ENCODE results near the gene ARHGAP4.

Gene ARHGAP4

GRCh38 chrX:153870791-153871360 lies 55.2 kb downstream of the ARHGAP4 start:
- no peak for DNase-seq (ENCODE audit: low read depth)
- no peak overlapping the region for H3K4me3 ChIP-seq (ENCODE audit: low read depth, low read length)
- no peak for TF ChIP-seq CTCF (IDR thresholded peaks at IDR 0.05; ENCODE audit: low read depth, low read length, missing control alignments)

GRCh38 chrX:153870288-153870690 lies 55.8 kb downstream of the ARHGAP4 start:
- no peak overlapping the region for H3K4me3 ChIP-seq (ENCODE audit: low read depth, low read length)
- no peak for DNase-seq (ENCODE audit: low read depth)
- TF ChIP-seq CTCF (IDR thresholded peaks at IDR 0.05; ENCODE audit: low read depth, low read length, missing control alignments), result no peak

- TF ChIP-seq CTCF (IDR thresholded peaks at IDR 0.05; ENCODE audit: low read depth, low read length, missing control alignments), result no peak
- H3K4me3 ChIP-seq (ENCODE audit: low read depth, low read length), result no peak overlapping the region
- DNase-seq (ENCODE audit: low read depth), result no peak
Measured at GRCh38 chrX:153869473-153870287, 56.4 kb downstream of the ARHGAP4 start.

- H3K4me3 ChIP-seq (ENCODE audit: low read depth, low read length), result no peak overlapping the region
- no peak for DNase-seq (ENCODE audit: low read depth)
- TF ChIP-seq CTCF (IDR thresholded peaks at IDR 0.05; ENCODE audit: low read depth, low read length, missing control alignments), result no peak
Measured at GRCh38 chrX:153868576-153869472, 57.2 kb downstream of the ARHGAP4 start.

GRCh38 chrX:153867671-153868070 lies 58.4 kb downstream of the ARHGAP4 start:
- no peak for DNase-seq (ENCODE audit: low read depth)
- no peak for TF ChIP-seq CTCF (IDR thresholded peaks at IDR 0.05; ENCODE audit: low read depth, low read length, missing control alignments)
- no peak overlapping the region for H3K4me3 ChIP-seq (ENCODE audit: low read depth, low read length)

GRCh38 chrX:153867139-153867538 lies 58.9 kb downstream of the ARHGAP4 start:
- no peak overlapping the region for H3K4me3 ChIP-seq (ENCODE audit: low read depth, low read length)
- DNase-seq (ENCODE audit: low read depth), result no peak
- TF ChIP-seq CTCF (IDR thresholded peaks at IDR 0.05; ENCODE audit: low read depth, low read length, missing control alignments), result no peak

Measured in GM12864 (cell line).